ENCODE data around the gene ELAVL3.
"Not testable (repeated sequence)": the region's sequence is repeated elsewhere in the genome, so short reads cannot be mapped to it uniquely, and the experiment has no call there.

The ELAVL3 gene

GRCh38 chr19:11479090-11479897 lies 1.6 kb downstream of the ELAVL3 start:
- no peak overlapping the region for H3K9ac ChIP-seq (ENCODE audit: low read length)
- no peak overlapping the region for H4K8ac ChIP-seq (ENCODE audit: low read length)
- no peak overlapping the region for H2BK120ac ChIP-seq (ENCODE audit: low read depth, low read length)
- no peak overlapping the region for H3K23ac ChIP-seq (ENCODE audit: low read length in 2 of 2)
- no peaks in the 10 kb centered on the region for H3K79me1 ChIP-seq (replicated peaks; ENCODE audit: low read length, poor library complexity, severe bottlenecking)
- no peak overlapping the region for H3K4ac ChIP-seq (ENCODE audit: low read depth in 1 of 2, low read length in 2 of 2)
- peaks cover 21% of the 10 kb centered on the region for H3K4me1 ChIP-seq (ENCODE audit: control insufficient read depth, insufficient read depth, low read depth, low read length)
- peaks cover 53 to 54% of the 10 kb centered on the region in 2 experiments for H3K27me3 ChIP-seq (ENCODE audit: control insufficient read depth in 1 of 2, insufficient read depth in 1 of 2, low read length in 2 of 2)
- no peak overlapping the region for H3K4me3 ChIP-seq (ENCODE audit: insufficient read depth in 1 of 2, low read depth in 1 of 2, low read length in 2 of 2)
- WGBS: 23% methylated on average over 43 of the region's 62 CpGs
- H2BK5ac ChIP-seq (ENCODE audit: low read depth, low read length, poor library complexity, severe bottlenecking): no peak overlapping the region
- no peak for DNase-seq
- H2AK5ac ChIP-seq (ENCODE audit: low read length, severe bottlenecking): no peak overlapping the region
- no peaks in the 10 kb centered on the region for H3K9me3 ChIP-seq (ENCODE audit: control insufficient read depth, low read length)
- H2BK12ac ChIP-seq (ENCODE audit: low read length in 2 of 2): no peak overlapping the region
- H3K4me2 ChIP-seq (ENCODE audit: low read length, poor library complexity, severe bottlenecking): no peak overlapping the region
- H2AFZ ChIP-seq (ENCODE audit: low read depth, low read length): no peak overlapping the region
- no peak overlapping the region for H3K14ac ChIP-seq (ENCODE audit: low read length in 2 of 2)
- H2BK15ac ChIP-seq (ENCODE audit: low read depth, poor library complexity, severe bottlenecking): no peak overlapping the region
- peaks cover 0 to 5% of the 10 kb centered on the region in 2 experiments for H3K36me3 ChIP-seq (ENCODE audit: control insufficient read depth in 1 of 2, insufficient read depth in 2 of 2, low read depth in 1 of 2, low read length in 2 of 2)
- no peak overlapping the region for H3K18ac ChIP-seq (ENCODE audit: low read depth in 1 of 2, low read length in 2 of 2)
- no peak overlapping the region for H4K91ac ChIP-seq (ENCODE audit: low read length)
- no peak overlapping the region for H3K27ac ChIP-seq (ENCODE audit: low read length, poor library complexity, severe bottlenecking)

- H3K27me3 ChIP-seq (ENCODE audit: control insufficient read depth in 1 of 2, insufficient read depth in 1 of 2, low read length in 2 of 2): peaks cover 55 to 58% of the 10 kb centered on the region in 2 experiments
- no peak overlapping the region for H3K4me2 ChIP-seq (ENCODE audit: low read length, poor library complexity, severe bottlenecking)
- H2BK120ac ChIP-seq (ENCODE audit: low read depth, low read length): no peak overlapping the region
- H2BK15ac ChIP-seq (ENCODE audit: low read depth, poor library complexity, severe bottlenecking): no peak overlapping the region
- no peak overlapping the region for H2BK12ac ChIP-seq (ENCODE audit: low read length in 2 of 2)
- H3K9ac ChIP-seq (ENCODE audit: low read length): no peak overlapping the region
- no peak overlapping the region for H4K8ac ChIP-seq (ENCODE audit: low read length)
- H2AK5ac ChIP-seq (ENCODE audit: low read length, severe bottlenecking): no peak overlapping the region
- H2AFZ ChIP-seq (ENCODE audit: low read depth, low read length): no peak overlapping the region
- H3K14ac ChIP-seq (ENCODE audit: low read length in 2 of 2): no peak overlapping the region
- no peak overlapping the region for H4K91ac ChIP-seq (ENCODE audit: low read length)
- H3K4me1 ChIP-seq (ENCODE audit: control insufficient read depth, insufficient read depth, low read depth, low read length): peaks cover 21% of the 10 kb centered on the region
- H3K23ac ChIP-seq (ENCODE audit: low read length in 2 of 2): no peak overlapping the region
- DNase-seq: no peak
- H2BK5ac ChIP-seq (ENCODE audit: low read depth, low read length, poor library complexity, severe bottlenecking): no peak overlapping the region
- no peak overlapping the region for H3K18ac ChIP-seq (ENCODE audit: low read depth in 1 of 2, low read length in 2 of 2)
- H3K79me1 ChIP-seq (replicated peaks; ENCODE audit: low read length, poor library complexity, severe bottlenecking): no peaks in the 10 kb centered on the region
- WGBS: 77% methylated on average over 17 of the region's 19 CpGs
- no peak overlapping the region for H3K4me3 ChIP-seq (ENCODE audit: insufficient read depth in 1 of 2, low read depth in 1 of 2, low read length in 2 of 2)
- H3K27ac ChIP-seq (ENCODE audit: low read length, poor library complexity, severe bottlenecking): no peak overlapping the region
- H3K9me3 ChIP-seq (ENCODE audit: control insufficient read depth, low read length): no peaks in the 10 kb centered on the region
- peaks cover 0 to 2% of the 10 kb centered on the region in 2 experiments for H3K36me3 ChIP-seq (ENCODE audit: control insufficient read depth in 1 of 2, insufficient read depth in 2 of 2, low read depth in 1 of 2, low read length in 2 of 2)
- no peak overlapping the region for H3K4ac ChIP-seq (ENCODE audit: low read depth in 1 of 2, low read length in 2 of 2)
Observed at GRCh38 chr19:11478167-11479089, 2.4 kb downstream of the ELAVL3 start.

- 94% methylated on average over 8 of the region's 8 CpGs for WGBS
Observed at GRCh38 chr19:11475861-11476260, 5.0 kb downstream of the ELAVL3 start.

GRCh38 chr19:11475343-11475742 lies 5.5 kb downstream of the ELAVL3 start:
- H3K36me3 ChIP-seq (ENCODE audit: control insufficient read depth in 1 of 2, insufficient read depth in 2 of 2, low read depth in 1 of 2, low read length in 2 of 2); H3K14ac ChIP-seq (ENCODE audit: low read length in 2 of 2); H3K23ac ChIP-seq (ENCODE audit: low read length in 2 of 2); H2BK15ac ChIP-seq (ENCODE audit: low read depth, poor library complexity, severe bottlenecking); H3K79me1 ChIP-seq (replicated peaks; ENCODE audit: low read length, poor library complexity, severe bottlenecking); H2BK120ac ChIP-seq (ENCODE audit: low read depth, low read length); H3K4me2 ChIP-seq (ENCODE audit: low read length, poor library complexity, severe bottlenecking); H2AFZ ChIP-seq (ENCODE audit: low read depth, low read length); H2BK12ac ChIP-seq (ENCODE audit: low read length in 2 of 2); H3K4ac ChIP-seq (ENCODE audit: low read depth in 1 of 2, low read length in 2 of 2); H3K4me1 ChIP-seq (ENCODE audit: control insufficient read depth, insufficient read depth, low read depth, low read length); H3K18ac ChIP-seq (ENCODE audit: low read depth in 1 of 2, low read length in 2 of 2); H4K8ac ChIP-seq (ENCODE audit: low read length); H3K27ac ChIP-seq (ENCODE audit: low read length, poor library complexity, severe bottlenecking); H3K4me3 ChIP-seq (ENCODE audit: insufficient read depth in 1 of 2, low read depth in 1 of 2, low read length in 2 of 2); H2BK5ac ChIP-seq (ENCODE audit: low read depth, low read length, poor library complexity, severe bottlenecking); H4K91ac ChIP-seq (ENCODE audit: low read length); DNase-seq; H3K9ac ChIP-seq (ENCODE audit: low read length); H3K9me3 ChIP-seq (ENCODE audit: control insufficient read depth, low read length); H2AK5ac ChIP-seq (ENCODE audit: low read length, severe bottlenecking): not testable (repeated sequence)
- H3K27me3 ChIP-seq (ENCODE audit: control insufficient read depth in 1 of 2, insufficient read depth in 1 of 2, low read length in 2 of 2): peaks cover 39 to 42% of the 10 kb centered on the region in 2 experiments
- WGBS: 92% methylated on average over 3 of the region's 3 CpGs

More at GRCh38 chr19:11475861-11476260, 5.0 kb downstream of the ELAVL3 start:
- Histone ChIP-seq H2BK5ac (ENCODE audit: low read depth, low read length, poor library complexity, severe bottlenecking) (no peak overlapping the region), H3K4me2 (ENCODE audit: low read length, poor library complexity, severe bottlenecking) (no peak overlapping the region), H3K4me1 (ENCODE audit: control insufficient read depth, insufficient read depth, low read depth, low read length) (peaks cover 9% of the 10 kb centered on the region), H3K79me1 (replicated peaks; ENCODE audit: low read length, poor library complexity, severe bottlenecking) (no peaks in the 10 kb centered on the region), H2AK5ac (ENCODE audit: low read length, severe bottlenecking) (no peak overlapping the region), H2BK120ac (ENCODE audit: low read depth, low read length) (no peak overlapping the region), H3K27me3 (ENCODE audit: control insufficient read depth in 1 of 2, insufficient read depth in 1 of 2, low read length in 2 of 2) (peaks cover 41 to 46% of the 10 kb centered on the region in 2 experiments), H3K14ac (ENCODE audit: low read length in 2 of 2) (no peak overlapping the region), H3K27ac (ENCODE audit: low read length, poor library complexity, severe bottlenecking) (no peak overlapping the region), H3K4ac (ENCODE audit: low read depth in 1 of 2, low read length in 2 of 2) (no peak overlapping the region), H3K36me3 (ENCODE audit: control insufficient read depth in 1 of 2, insufficient read depth in 2 of 2, low read depth in 1 of 2, low read length in 2 of 2) (no peaks in the 10 kb centered on the region), H3K4me3 (ENCODE audit: insufficient read depth in 1 of 2, low read depth in 1 of 2, low read length in 2 of 2) (no peak overlapping the region), H4K91ac (ENCODE audit: low read length) (no peak overlapping the region), H2BK15ac (ENCODE audit: low read depth, poor library complexity, severe bottlenecking) (no peak overlapping the region), H3K9me3 (ENCODE audit: control insufficient read depth, low read length) (no peaks in the 10 kb centered on the region), H3K23ac (ENCODE audit: low read length in 2 of 2) (no peak overlapping the region), H4K8ac (ENCODE audit: low read length) (no peak overlapping the region), H3K9ac (ENCODE audit: low read length) (no peak overlapping the region), H2AFZ (ENCODE audit: low read depth, low read length) (no peak overlapping the region), H3K18ac (ENCODE audit: low read depth in 1 of 2, low read length in 2 of 2) (no peak overlapping the region), H2BK12ac (ENCODE audit: low read length in 2 of 2) (no peak overlapping the region)
- DNase-seq: no peak

All from mesenchymal stem cell (in vitro differentiated cells and primary cell).